NCI-H1694 treated with DMSO at 0.1 percent for 48 hours (cell line): ENCODE results near the gene ACACB.

ENCODE experiments used
- DNase-seq: peaks from one replicate; lab custom pipeline; 2025; lab: John Stamatoyannopoulos, UW

Gene ACACB

GRCh38 chr12:109302358-109302757 is 186.0 kb downstream of the ACACB start:
- DNase-seq = no peak

- no peak for DNase-seq
These were observed 186.4 kb downstream of the ACACB start for GRCh38 chr12:109302770-109303169.

- no peak for DNase-seq
These were observed 188.1 kb downstream of the ACACB start for GRCh38 chr12:109304485-109304884.

GRCh38 chr12:109305547-109305946 is 189.2 kb downstream of the ACACB start:
- no peak for DNase-seq

GRCh38 chr12:109307051-109307450 is 190.7 kb downstream of the ACACB start:
- no peak for DNase-seq

- no peak for DNase-seq
These were observed 192.4 kb downstream of the ACACB start, which contains the start of gene FOXN4 for GRCh38 chr12:109308534-109309380. FOXN4 (minus strand) TSS chr12:109309284; CDS start chr12:109308321, 963 bp downstream.

GRCh38 chr12:109309381-109310246 is 193.2 kb downstream of the ACACB start:
- no peak for DNase-seq

- DNase-seq = no peak
These were observed 194.1 kb downstream of the ACACB start for GRCh38 chr12:109310247-109311125.
